ENCODE data around the gene LTK.

DNA sequence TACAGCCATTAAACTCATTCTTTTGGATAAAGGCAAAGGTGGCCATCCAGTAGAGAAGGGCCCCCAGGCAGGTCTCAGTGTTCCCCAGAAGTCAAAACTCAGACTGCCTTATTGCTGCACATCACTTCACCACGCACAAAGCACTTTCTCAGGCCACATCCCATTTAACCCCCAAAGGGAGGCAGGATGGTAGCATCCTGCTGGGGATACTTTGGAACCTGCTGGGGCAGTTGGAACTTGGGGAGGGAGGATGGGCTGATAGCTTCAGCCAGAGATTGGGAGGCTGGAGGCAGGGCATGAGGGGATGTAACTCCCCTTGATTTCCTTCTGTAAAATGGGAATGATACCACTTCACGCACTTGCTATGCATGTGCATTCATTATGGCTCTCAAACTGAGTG lies 15.0 kb downstream of the LTK start:
- TF ChIP-seq, protein P1, sequence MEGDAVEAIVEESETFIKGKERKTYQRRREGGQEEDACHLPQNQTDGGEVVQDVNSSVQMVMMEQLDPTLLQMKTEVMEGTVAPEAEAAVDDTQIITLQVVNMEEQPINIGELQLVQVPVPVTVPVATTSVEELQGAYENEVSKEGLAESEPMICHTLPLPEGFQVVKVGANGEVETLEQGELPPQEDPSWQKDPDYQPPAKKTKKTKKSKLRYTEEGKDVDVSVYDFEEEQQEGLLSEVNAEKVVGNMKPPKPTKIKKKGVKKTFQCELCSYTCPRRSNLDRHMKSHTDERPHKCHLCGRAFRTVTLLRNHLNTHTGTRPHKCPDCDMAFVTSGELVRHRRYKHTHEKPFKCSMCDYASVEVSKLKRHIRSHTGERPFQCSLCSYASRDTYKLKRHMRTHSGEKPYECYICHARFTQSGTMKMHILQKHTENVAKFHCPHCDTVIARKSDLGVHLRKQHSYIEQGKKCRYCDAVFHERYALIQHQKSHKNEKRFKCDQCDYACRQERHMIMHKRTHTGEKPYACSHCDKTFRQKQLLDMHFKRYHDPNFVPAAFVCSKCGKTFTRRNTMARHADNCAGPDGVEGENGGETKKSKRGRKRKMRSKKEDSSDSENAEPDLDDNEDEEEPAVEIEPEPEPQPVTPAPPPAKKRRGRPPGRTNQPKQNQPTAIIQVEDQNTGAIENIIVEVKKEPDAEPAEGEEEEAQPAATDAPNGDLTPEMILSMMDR (conservative IDR thresholded peaks at IDR 0.05), result no peak
- TF ChIP-seq ZFX (IDR thresholded peaks at IDR 0.05), result no peak
